NCI-H748 (cell line): ENCODE measurements around the gene SARDH.
A peak's percentile ranks its signal among the peaks of the same experiment; 100 is the strongest.

Experiments used
- DNase-seq: peaks from one replicate; lab custom pipeline; 2025; ENCODE audit not compliant: unreplicated experiment; lab: John Stamatoyannopoulos, UW

Gene SARDH

DNA sequence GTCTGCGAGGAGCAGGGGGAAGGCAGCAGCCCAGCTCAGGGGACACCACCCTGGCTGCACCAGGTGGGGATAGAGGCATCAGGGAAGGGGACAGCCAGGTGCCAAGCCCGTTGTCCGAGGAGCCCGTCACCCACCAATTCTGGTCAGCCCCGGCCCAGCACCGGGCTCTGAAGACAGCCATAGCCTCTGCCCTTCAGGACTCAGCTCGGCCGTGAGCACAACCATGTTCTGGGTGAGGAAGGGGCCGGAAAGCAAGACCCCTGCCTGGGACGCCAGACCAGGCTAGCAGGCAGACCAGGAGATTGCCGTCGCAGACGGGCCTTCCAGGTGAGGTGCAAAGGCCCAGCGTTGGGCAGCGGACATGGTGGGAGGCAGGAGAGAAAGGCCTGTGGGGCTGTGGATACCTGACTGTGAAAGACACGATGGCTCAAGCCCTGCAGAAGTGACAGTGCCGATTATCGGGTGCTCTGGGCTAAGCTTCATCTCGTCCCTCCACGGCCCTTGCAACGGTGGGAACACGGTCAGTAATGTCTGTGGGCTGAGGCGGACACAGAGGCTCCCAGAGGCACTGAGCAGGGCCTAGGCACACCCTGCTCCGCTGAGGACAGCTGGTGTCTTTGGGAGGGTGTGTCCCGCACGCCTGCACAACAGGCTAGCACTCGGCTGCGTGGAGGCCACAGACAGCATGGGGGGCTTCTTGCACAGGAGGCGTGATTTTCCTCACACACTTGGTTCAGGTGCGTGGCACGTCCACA lies 65.5 kb downstream of the SARDH start:
- DNase-seq = no peak

GRCh38 chr9:133671371-133671770 lies 66.8 kb downstream of the SARDH start:
- DNase-seq = no peak

DNA sequence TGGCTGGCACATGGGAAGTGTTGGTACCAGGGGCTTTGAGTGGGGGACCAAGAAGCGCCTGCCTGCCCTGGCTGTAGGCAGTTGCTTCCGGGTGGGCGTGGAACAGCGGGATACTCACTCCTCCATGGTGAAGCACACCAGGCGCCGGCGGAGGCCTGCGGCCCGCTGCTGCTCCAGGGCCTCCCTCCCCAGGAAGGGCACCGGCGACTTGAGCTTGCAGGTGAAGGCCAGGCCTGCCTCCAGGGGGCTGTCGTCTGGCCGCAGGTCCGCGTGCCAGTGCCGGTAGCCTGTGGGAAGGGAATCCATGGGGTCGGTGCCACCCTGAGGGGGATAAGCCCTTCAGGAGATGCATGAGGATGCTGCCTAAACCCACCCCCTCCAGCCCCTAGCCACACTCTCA lies 67.7 kb downstream of the SARDH start:
- DNase-seq = no peak

- DNase-seq = no peak
These were observed 68.9 kb downstream of the SARDH start for GRCh38 chr9:133669182-133669801.

DNA sequence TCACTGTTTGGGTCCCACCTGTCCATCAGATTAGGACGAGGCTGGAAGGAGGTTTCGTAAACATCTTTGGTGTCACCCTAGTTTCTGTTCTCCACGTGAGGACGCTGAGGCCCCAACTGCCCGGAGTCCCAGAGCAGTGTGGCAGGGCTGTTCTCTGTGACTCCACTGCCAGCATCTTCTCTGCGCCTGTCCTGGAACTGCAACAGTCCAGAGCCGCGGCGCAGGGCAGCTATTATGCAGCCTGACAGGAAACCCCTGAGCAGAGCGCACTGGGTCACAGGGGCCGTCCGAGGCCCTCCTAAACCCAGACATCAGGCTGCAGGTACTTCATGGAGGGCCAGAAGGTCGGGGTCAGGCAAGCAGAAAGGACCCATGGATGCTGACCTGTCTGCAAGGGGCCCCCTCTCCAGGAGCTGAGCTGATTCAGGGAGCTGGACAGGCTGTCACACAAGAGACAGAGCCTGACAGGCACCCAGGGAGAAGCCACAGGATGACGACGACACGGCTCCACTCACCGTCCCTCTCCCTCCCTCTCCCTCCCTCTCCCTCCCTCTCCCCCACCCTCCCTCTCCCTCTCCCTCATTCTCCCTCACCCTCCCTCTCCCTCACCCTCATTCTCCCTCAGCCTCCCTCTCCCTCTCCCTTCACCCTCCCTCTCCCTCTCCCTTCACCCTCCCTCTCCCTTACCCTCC lies 70.2 kb downstream of the SARDH start:
- DNase-seq = no peak

DNA sequence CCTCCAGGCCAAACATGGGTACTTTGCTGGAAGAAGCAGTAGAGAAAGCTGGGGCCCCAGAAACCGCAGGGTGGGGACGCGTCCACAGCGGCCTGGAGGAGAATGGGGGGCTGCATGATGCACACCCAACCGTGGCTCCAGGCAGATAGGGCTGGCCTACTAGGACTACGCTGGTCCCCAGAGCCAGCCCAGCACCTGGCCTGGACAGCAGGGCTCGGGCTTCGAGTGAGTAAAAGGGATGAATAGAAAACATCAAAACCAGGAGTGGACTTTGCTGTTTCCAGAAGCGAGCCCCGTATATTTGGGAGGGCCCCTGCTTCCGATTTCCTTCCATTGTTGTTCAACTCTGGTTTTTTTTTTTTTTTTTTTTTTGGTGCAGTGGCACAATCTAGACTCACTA lies 71.3 kb downstream of the SARDH start:
- no peak for DNase-seq

GRCh38 chr9:133666387-133666786 lies 71.8 kb downstream of the SARDH start:
- no peak for DNase-seq

DNA sequence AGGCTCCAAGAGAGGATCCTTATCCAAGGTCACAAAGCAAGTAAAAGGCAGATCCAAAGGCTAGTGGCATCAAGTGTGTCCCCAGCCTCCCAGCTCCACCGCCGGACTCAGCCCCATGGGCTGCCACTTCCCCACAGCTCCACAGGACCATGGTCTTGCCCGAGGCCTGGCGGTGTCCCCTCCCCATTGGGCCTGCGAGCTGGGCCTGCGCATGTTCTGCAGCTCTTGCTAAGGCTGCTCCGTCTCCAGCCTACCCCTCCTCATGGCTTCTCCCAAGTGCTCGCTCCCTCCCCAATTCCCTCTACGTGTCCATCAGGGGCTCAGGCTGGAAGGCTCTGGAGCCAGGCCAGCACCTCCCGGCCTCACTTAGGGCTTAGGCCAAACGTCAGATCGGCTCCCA lies 72.6 kb downstream of the SARDH start:
- DNase-seq = no peak

DNA sequence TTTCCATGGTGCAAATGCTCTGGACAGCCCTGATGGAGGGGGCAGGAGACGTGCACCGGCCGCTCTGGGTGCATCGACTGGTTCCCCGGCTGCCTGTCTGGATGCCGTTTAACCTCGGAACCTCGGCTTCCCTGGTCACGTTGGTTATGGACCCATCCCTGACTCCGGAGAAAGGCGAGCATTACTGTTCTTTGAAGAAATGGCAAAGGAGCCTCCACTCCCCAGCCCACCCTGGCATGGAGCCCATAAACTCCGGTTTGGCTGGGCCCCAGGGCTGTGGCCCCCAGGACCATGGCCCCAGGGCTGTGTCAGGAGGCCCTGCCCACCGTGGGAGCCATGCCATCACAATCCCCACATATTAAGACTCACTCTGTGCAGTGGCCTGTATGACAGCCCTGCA lies 73.1 kb downstream of the SARDH start:
- no peak for DNase-seq

GRCh38 chr9:133664173-133665050 lies 73.7 kb downstream of the SARDH start:
- peak; percentile 29 for DNase-seq

GRCh38 chr9:133661846-133662540 lies 76.2 kb downstream of the SARDH start:
- DNase-seq = no peak

- no peak for DNase-seq
These were observed 78.6 kb downstream of the SARDH start for GRCh38 chr9:133659516-133659915.

- peak; percentile 81 for DNase-seq
These were observed 79.4 kb downstream of the SARDH start for GRCh38 chr9:133658442-133659431.

- DNase-seq = peak; percentile 66
These were observed 81.0 kb downstream of the SARDH start for GRCh38 chr9:133657120-133657661.

DNA sequence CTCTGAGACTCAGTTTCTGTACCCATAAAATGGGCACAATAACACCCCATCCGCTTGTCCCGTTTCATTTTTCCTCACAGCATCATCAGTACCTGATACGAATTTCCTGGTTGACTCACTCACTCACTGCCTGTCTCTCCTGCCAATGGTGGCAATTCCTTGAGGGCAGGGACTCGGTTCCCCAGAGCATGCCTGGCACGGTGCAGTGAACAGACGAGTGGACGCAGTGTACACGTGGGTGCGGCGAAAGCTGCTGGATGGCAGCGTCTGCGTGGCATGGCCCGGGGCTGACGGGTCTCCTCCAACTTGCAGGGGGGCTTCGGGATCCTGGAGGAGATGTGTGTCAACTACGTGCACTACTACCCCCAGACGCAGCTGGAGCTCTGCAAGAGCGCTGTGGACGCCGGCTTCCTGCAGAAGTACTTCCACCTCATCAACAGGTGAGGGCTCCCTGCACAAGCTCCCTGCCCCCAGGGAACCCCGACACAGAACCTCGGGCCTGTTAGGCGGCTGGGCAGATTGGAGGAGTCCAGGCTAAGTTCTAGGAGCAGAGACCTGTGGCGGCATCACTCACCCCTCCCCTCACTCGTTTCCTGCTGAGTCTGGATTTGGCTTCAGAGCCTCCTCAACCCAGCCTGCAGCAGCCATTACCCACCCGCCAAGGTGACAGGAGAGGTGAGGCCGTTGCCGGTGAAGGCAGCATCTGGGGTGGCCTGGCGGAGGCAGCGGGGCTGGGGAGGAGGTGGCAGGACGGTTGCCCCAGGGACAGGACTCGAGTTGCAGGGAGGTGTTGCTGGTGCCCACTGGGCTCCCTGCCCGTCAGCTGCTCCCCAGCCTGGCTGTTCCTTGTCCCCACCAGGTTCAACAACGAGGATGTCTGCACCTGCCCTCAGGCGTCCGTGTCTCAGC lies 81.7 kb downstream of the SARDH start:
- no peak for DNase-seq

GRCh38 chr9:133655701-133656100 lies 82.5 kb downstream of the SARDH start:
- no peak for DNase-seq

DNA sequence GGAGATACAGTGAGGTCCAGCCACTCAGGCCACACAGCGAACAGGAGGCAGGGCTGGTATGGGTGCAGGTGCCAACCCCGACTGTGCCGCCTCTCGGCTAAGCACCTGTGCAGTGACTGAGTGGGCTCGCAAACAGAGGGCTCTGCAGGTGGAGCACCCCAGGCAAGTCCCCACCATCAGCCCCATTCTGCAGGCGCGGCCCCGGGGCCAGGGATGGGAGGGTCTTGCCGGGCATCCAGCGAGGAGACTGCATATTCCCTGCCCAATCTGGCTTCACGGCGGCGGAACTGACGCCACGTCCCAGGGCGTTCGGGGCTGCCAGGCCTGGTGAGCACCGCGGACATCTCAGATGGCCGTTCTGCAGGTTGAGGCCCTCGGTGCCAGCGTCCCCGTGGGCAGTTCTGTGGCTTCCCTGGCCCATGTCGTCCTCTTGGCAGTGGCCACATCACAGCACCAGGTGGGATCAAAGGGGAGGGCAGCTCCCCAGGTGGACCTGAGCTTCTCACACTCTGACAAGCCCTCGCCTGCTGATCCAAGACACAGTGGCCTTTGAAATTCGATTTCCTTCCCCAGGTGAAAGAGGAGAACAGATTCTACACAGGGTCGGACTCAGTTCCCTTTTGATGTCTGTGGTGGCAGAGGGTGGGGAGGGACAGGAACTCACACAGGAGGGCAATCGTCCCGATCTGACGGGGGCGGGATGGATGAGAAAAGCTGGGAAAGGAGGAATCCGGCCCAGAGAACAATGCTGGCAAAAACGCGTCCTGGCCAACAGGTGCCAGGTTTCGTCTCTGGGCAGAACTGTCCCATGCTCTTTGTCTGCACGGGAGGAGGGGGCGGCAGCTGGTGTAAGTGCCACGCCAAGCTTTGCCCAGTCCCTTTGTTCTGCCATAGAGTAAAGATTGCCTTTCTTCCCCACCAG lies 83.2 kb downstream of the SARDH start:
- no peak for DNase-seq
